Keratinocyte (primary cell): ENCODE data around the gene CD3D.

Experiments
- EZH2 ChIP-seq: IDR thresholded peaks from one replicate; pipeline ENCODE4 v1.6.1; 2012; ENCODE audit warnings: inconsistent platforms, mild to moderate bottlenecking, low read length, moderate library complexity
- TF ChIP-seq, protein P1 (sequence below), 3 experiments: IDR thresholded peaks in 1 of 3; conservative IDR thresholded peaks in 1 of 3; optimal IDR thresholded peaks in 1 of 3; 2 replicates in 2 of 3; 3 replicates in 1 of 3; pipeline versions ENCODE3 to v1.5.1; 2011; ENCODE audit warnings: low read length in 3 of 3, mild to moderate bottlenecking in 3 of 3, moderate library complexity in 2 of 3, control low read depth in 1 of 3, inconsistent platforms in 1 of 3; ENCODE audit not compliant: insufficient read depth in 2 of 3; ENCODE audit errors: extremely low read depth in 1 of 3

DNA sequence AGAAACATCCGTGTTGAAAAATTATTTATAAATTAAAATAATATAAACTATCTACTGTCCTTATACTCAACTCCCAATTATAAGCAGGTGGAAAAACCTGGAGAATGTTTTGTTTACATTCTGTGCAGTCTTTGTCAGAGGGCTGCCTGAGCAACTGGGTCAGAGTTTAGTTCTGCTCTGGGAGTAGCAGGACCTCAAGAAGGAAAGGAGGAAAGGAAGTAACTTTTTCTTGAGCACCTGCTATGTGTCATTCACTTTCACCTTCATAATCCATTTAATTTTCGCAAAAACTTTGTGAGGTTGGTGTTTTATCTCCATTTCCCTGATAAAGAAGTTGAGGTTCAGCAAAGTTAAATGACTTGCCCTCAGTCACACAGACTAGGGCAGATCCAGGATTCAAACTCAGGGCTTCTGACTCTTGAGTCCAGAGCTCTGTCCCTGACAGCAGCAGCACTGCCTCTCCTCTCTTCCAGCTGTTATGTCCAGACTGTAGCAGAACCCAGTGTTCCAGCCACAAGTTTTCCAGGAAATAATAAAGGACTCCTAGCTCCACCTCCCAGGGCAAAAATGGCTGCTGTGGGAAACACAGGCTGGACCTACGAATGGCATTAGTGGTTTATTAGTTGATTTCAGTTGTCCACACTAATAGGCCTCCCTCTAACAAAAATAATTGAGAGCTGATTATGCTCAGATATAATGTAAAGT, 31.6 kb downstream of the CD3D start:
- TF ChIP-seq, protein P1, sequence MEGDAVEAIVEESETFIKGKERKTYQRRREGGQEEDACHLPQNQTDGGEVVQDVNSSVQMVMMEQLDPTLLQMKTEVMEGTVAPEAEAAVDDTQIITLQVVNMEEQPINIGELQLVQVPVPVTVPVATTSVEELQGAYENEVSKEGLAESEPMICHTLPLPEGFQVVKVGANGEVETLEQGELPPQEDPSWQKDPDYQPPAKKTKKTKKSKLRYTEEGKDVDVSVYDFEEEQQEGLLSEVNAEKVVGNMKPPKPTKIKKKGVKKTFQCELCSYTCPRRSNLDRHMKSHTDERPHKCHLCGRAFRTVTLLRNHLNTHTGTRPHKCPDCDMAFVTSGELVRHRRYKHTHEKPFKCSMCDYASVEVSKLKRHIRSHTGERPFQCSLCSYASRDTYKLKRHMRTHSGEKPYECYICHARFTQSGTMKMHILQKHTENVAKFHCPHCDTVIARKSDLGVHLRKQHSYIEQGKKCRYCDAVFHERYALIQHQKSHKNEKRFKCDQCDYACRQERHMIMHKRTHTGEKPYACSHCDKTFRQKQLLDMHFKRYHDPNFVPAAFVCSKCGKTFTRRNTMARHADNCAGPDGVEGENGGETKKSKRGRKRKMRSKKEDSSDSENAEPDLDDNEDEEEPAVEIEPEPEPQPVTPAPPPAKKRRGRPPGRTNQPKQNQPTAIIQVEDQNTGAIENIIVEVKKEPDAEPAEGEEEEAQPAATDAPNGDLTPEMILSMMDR (optimal IDR thresholded peaks at IDR 0.05 in 1 of 3, IDR thresholded peaks at IDR 0.05 in 1 of 3, conservative IDR thresholded peaks at IDR 0.05 in 1 of 3; ENCODE audit: extremely low read depth in 1 of 3, insufficient read depth in 2 of 3, low read length in 3 of 3), result no peak
- no peak for TF ChIP-seq EZH2
